A673 (cell line): Measurements from ENCODE around the gene MCM7. TPM values are rescaled to one million over a fixed set of nuclear protein-coding genes. Genes with fewer than 3 reads are reported as not detected.
A peak's percentile ranks its signal among the peaks of the same experiment; 100 is the strongest.

Experiments used
- BruUV-seq: library from RNA; stranded (reverse); fragments of 400-500 nt; replicated peaks from 2 replicates; lab custom pipeline; 2021; lab: Mats Ljungman, UMichigan
- CTCF ChIA-PET: fragments of 300-600 bp; sonication (Branson Sonifier 250); formaldehyde crosslinking; loops from one replicate; lab custom pipeline; 2022; ENCODE audit warnings: antibody characterized with exemption; lab: Charles Lee
- POLR2A ChIA-PET: fragments of 300-600 bp; sonication (Branson Sonifier 250); formaldehyde crosslinking; loops from one replicate; lab custom pipeline; 2022; ENCODE audit warnings: antibody characterized with exemption; ENCODE audit not compliant: low non-redundant PET; lab: Charles Lee
- DNase-seq: peaks from one replicate; pipeline ENCODE4 v3.0.0-alpha.2; 2015; ENCODE audit warnings: low spot score
- H3K27ac ChIP-seq: fragments of 200-600 bp; sonication (generic); 2 replicates; pipeline ENCODE4 v1.5.1; 2016; ENCODE audit warnings: mixed run types, low read depth, mild to moderate bottlenecking, mixed read lengths, antibody characterized with exemption, low read length; ENCODE audit not compliant: poor library complexity, severe bottlenecking
- H3K27me3 ChIP-seq: fragments of 200-600 bp; sonication (generic); replicated peaks from 2 replicates; pipeline ENCODE4 v1.6.1; 2017; ENCODE audit warnings: mixed run types, low read depth, mild to moderate bottlenecking, mixed read lengths, antibody characterized with exemption, low read length; ENCODE audit not compliant: insufficient read depth, poor library complexity
- H3K36me3 ChIP-seq: fragments of 200-600 bp; sonication (generic); 2 replicates; pipeline ENCODE4 v1.6.1; 2016; ENCODE audit warnings: mixed run types, mild to moderate bottlenecking, mixed read lengths, antibody characterized with exemption, low read length; ENCODE audit not compliant: insufficient read depth, poor library complexity, severe bottlenecking
- H3K4me1 ChIP-seq: fragments of 200-600 bp; sonication (generic); 2 replicates; pipeline ENCODE4 v1.6.1; 2017; ENCODE audit warnings: mixed run types, mild to moderate bottlenecking, mixed read lengths, antibody characterized with exemption, low read length; ENCODE audit not compliant: insufficient read depth, poor library complexity, severe bottlenecking
- H3K4me3 ChIP-seq: fragments of 200-600 bp; sonication (generic); 2 replicates; pipeline ENCODE4 v1.5.1; 2016; ENCODE audit warnings: low read depth, mixed run types, mild to moderate bottlenecking, mixed read lengths, low read length; ENCODE audit not compliant: poor library complexity, severe bottlenecking
- H3K9me3 ChIP-seq: fragments of 200-600 bp; sonication (generic); 2 replicates; pipeline ENCODE4 v1.6.1; 2016; ENCODE audit warnings: mixed run types, low read depth, mild to moderate bottlenecking, mixed read lengths, antibody characterized with exemption, low read length; ENCODE audit not compliant: poor library complexity, severe bottlenecking
- EZH2 ChIP-seq: fragments of 200-600 bp; sonication (generic); IDR thresholded peaks from 2 replicates; pipeline ENCODE4 v1.6.1; 2017; ENCODE audit warnings: borderline replicate concordance, low read depth, mild to moderate bottlenecking, mixed read lengths, antibody characterized with exemption, low read length; ENCODE audit not compliant: poor library complexity, severe bottlenecking
- intact Hi-C: fragments of 100-400 bp; cut with micrococcal nuclease; formaldehyde crosslinking; loops from one replicate; pipeline ENCODE4 v1.10.0; 2022; ENCODE audit not compliant: unreplicated experiment
- total RNA-seq: library from RNA; stranded (reverse); gene quantifications from 2 replicates; pipeline ENCODE4 v1.2.3, GENCODE V29; 2021
- TF ChIP-seq, protein P1 (sequence below): fragments of 300-800, 200-600 bp; sonication (generic); conservative IDR thresholded peaks from 2 replicates; pipeline ENCODE4 v1.5.1; 2017; ENCODE audit warnings: low read depth, mild to moderate bottlenecking, antibody characterized with exemption, low read length, moderate library complexity, mixed read lengths

The MCM7 gene
- total RNA-seq, 1 experiment from 2014 or later: 399 TPM

DNA sequence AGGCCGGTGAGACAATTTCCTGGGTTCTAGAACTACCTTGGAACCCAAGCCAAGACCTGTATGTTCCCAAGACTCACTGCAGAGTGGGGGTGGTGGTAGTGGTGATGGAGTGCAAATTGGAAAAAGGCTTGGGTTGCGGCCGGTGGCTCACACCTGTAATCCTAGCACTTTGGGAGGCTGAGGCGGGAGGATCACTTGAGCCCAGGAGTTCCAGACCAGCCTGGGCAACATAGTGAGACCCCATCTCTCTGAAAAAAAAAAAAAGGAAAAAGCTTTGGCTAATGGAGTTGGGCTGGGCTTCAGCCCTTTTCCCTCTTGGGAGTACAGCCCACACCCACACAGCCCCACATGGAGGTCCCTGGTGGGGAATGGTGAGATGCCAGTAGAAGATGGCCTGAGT, 4.3 kb upstream of the MCM7 start:
- H3K27ac ChIP-seq: no peak overlapping the region
- BruUV-seq: no TSS peak
- TF ChIP-seq EZH2: no peak
- TF ChIP-seq, protein P1, sequence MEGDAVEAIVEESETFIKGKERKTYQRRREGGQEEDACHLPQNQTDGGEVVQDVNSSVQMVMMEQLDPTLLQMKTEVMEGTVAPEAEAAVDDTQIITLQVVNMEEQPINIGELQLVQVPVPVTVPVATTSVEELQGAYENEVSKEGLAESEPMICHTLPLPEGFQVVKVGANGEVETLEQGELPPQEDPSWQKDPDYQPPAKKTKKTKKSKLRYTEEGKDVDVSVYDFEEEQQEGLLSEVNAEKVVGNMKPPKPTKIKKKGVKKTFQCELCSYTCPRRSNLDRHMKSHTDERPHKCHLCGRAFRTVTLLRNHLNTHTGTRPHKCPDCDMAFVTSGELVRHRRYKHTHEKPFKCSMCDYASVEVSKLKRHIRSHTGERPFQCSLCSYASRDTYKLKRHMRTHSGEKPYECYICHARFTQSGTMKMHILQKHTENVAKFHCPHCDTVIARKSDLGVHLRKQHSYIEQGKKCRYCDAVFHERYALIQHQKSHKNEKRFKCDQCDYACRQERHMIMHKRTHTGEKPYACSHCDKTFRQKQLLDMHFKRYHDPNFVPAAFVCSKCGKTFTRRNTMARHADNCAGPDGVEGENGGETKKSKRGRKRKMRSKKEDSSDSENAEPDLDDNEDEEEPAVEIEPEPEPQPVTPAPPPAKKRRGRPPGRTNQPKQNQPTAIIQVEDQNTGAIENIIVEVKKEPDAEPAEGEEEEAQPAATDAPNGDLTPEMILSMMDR: no peak
- no peaks in the 10 kb centered on the region for H3K27me3 ChIP-seq
- POLR2A ChIA-PET: no interaction called here
- no peaks in the 10 kb centered on the region for H3K9me3 ChIP-seq
- CTCF ChIA-PET: no interaction called here
- H3K4me3 ChIP-seq: no peak overlapping the region
- no peak for DNase-seq
- intact Hi-C loops: no loop called here
- H3K36me3 ChIP-seq: peaks cover 49% of the 10 kb centered on the region
- peaks cover 8% of the 10 kb centered on the region for H3K4me1 ChIP-seq

DNA sequence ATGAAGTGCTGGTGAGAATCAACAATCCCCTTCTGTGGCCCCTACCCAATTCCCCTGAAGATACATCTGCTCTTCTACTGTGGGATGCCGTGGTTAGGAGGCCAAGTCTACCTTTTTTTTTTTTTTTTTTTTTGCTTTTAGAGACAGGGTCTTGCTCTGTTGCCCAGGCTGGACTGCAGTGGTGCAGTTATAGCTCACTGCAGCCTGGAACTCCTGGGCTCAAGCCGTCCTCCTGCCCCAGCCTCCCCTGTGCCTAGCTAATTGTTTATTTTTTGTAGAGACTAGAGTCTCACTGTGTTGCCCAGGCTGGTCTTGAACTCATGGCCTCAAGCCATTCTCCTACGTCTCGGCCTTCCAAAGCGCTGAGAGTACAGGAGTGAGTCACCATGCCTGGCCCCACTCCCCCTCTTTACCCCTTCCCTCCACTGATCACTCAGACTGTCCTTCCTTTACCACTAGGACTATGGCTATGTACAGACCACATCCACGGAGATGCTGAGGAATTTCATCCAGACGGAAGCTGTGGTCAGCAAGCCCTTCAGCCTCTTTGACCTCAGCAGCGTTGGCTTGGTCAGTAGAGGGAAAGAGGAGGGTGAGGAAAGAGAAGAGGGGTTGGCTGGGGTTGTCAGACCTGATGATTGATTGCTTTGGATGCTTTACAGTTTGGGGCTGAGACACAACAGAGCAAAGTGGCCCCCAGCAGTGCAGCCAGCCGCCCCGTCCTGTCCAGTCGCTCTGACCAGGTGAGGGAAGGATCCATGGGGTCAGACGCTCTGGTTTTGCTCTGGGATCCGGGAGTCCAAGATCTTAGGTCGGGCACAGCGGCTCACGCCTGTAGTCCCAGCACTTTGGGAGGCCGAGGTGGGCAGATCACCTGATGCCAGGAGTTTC, 2.0 kb upstream of the MCM7 start:
- CTCF ChIA-PET: interaction anchor here (0.6 kb wide), 1 partner anchor 725 kb away, joined by 3 read pairs; no protein-coding TSS in a partner anchor
- POLR2A ChIA-PET: no interaction called here
- H3K27ac ChIP-seq: peak overlapping the region; percentile 99

DNA sequence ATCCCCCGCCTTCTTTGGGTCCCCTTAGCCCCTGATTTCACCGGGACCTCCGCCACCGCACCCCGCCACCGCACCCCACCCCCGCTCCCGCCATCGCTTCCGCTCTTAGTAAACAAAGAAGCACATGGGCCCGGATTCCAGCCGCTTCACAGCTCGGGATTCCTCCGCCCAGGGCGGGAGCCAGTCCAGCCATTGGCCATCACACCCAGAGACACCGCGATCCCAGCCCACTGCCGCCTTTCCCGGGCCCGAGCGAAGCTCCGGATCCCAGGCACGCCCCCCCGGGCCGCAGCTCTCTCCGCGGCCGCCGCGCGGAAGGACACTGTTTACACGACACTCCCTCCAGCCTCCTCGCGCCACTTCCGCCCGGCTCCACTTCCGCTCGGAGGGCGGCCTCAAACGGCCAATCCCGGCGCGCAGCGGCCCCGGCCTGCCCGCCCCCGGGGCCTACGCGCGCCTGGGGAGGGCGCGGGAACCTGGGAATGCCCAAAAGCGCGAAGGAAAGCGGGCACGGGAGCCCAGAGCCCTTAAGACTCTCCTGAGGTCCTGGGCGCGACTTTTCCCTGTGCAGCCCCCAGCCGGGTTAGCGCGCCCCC, 679 bp downstream of the MCM7 start:
- Histone ChIP-seq H3K27me3 (no peaks in the 10 kb centered on the region), H3K4me1 (peaks cover 22% of the 10 kb centered on the region), H3K4me3 (peak overlapping the region; percentile 71), H3K27ac (peak overlapping the region; percentile 99), H3K36me3 (peaks cover 55% of the 10 kb centered on the region), H3K9me3 (no peaks in the 10 kb centered on the region)
- BruUV-seq: no TSS peak
- intact Hi-C loops: no loop called here
- ChIA-PET POLR2A (interaction anchor here (0.6 to 0.7 kb wide), 4 partner anchors 14 to 726 kb away, joined by 3 to 9 read pairs (median 6); partner anchors contain the start of gene ARPC1B), CTCF (no interaction called here)
- TF ChIP-seq, protein P1: no peak
- TF ChIP-seq EZH2: no peak
- DNase-seq: peak; percentile 97

More for the DNA sequence above, 2.0 kb upstream of the MCM7 start:
- H3K9me3 ChIP-seq: no peaks in the 10 kb centered on the region
- H3K4me3 ChIP-seq: no peak overlapping the region
- peaks cover 50% of the 10 kb centered on the region for H3K36me3 ChIP-seq
- intact Hi-C loops: no loop called here
- no peaks in the 10 kb centered on the region for H3K27me3 ChIP-seq
- no peak for DNase-seq
- TF ChIP-seq, protein P1: no peak
- TF ChIP-seq EZH2: no peak
- peaks cover 21% of the 10 kb centered on the region for H3K4me1 ChIP-seq
- no TSS peak for BruUV-seq
